GM19324 (cell line): ENCODE data around the gene SYT15.
"Not testable (repeated sequence)": the region's sequence is repeated elsewhere in the genome, so short reads cannot be mapped to it uniquely, and the experiment has no call there.

Source experiments
- ATAC-seq: cut with Tn5 transposase; IDR thresholded peaks from one replicate; pipeline ENCODE4 v1.9.1; 2021; ENCODE audit warnings: mild to moderate bottlenecking, moderate library complexity; ENCODE audit not compliant: unreplicated experiment, low FRiP score

Gene SYT15

GRCh38 chr10:46578474-46579178 is at the start of gene SYT15:
Gene SYT15 (plus strand): TSS chr10:46579128. CDS start chr10:46579169, 41 bp downstream.
- ATAC-seq = not testable (repeated sequence)

GRCh38 chr10:46529742-46530141 is 49.2 kb upstream of the SYT15 start:
- not testable (repeated sequence) for ATAC-seq

- no peak for ATAC-seq
These were observed 48.4 kb upstream of the SYT15 start for GRCh38 chr10:46530249-46531186.

- ATAC-seq = not testable (repeated sequence)
These were observed 46.7 kb upstream of the SYT15 start for GRCh38 chr10:46532256-46532655.

- ATAC-seq = no peak
These were observed 44.0 kb upstream of the SYT15 start for GRCh38 chr10:46534828-46535524.

DNA sequence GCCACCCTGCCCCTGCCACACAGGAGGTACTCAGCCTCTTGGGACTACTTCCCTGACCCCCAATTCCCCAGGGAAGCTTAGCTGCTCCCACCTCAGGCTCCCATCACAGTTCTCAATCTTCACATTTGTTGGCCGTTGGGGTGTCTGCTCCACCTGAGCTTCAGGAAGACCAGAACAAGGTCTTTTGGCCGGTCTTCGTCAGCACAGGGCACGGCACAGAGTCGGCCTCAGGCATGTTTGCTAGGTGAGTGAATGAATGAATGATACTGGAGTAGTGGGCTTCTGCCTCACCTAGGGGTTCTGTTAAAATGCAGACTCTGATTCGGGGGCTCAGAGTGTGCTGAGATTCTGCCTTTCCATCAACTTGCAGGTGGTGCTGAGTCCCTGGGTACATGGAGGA is 42.8 kb upstream of the SYT15 start:
- no peak for ATAC-seq

DNA sequence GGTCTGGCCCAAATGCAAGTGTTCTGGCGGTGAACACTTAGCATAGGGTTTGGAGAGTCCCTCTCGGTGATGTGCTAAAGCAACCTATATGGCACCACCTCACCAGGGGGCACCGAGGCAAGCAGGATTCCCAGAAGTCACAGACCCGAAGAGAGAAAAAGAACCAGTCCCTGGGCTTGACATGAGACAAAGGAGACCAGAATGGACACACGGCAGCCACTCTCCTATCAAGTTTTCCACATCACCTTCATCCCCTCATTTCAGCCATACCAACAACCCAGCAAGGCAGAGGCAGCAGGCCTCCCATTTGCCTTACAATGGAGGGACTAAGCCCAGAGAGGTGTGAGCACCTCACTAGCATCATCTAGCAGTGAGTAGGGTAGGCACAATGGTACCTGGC is 42.1 kb upstream of the SYT15 start:
- no peak for ATAC-seq

- no peak for ATAC-seq
These were observed 41.6 kb upstream of the SYT15 start for GRCh38 chr10:46537309-46537708.

DNA sequence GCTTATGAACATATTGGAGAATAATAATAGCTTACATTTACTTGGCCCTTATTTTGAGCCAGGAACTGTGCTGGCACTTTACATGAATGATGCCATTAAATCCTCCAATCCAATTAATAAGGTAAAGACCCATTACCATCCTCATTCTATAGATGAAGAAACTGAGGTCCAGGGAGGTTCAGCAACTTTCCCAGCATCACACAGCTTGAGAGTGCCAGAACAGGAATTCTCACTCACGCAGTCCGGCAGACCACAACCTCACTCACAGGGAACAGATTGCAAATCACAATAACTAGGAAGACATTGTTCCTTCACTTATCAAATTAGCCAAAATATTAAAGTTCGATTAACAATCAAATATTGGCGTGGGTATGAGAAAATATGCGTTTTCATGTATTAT is 40.8 kb upstream of the SYT15 start:
- no peak for ATAC-seq

GRCh38 chr10:46538717-46539426 is 40.1 kb upstream of the SYT15 start:
- no peak for ATAC-seq

GRCh38 chr10:46539596-46540411 is 39.1 kb upstream of the SYT15 start:
- no peak for ATAC-seq

DNA sequence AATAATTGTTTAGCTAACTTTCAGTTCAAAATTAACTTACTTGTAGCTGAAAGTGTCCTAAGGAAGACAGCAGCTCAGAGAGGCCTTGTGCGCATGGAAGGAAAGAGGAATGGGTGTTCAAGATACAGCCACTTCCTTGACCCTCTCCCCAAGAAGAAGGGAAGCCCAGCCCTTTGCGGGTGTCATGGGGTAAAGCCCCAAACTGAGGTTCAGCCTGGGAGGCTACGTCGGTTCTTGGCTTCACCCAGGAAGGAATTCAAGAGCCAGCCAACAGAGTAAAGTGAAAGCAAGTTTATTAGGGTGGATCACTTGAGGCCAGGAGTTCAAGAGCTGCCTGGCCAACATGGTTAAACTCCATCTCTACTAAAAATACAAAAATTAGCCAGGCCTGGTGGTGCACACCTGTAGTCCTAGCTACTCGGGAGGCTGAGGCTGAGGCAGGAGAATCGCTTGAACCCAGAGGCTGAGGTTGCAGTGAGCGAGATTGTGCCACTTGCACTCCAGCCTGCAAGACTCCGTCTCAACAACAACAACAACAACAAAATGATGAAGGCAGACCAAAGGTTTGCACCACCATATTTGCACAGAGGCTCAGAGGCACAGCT is 38.4 kb upstream of the SYT15 start:
- no peak for ATAC-seq

DNA sequence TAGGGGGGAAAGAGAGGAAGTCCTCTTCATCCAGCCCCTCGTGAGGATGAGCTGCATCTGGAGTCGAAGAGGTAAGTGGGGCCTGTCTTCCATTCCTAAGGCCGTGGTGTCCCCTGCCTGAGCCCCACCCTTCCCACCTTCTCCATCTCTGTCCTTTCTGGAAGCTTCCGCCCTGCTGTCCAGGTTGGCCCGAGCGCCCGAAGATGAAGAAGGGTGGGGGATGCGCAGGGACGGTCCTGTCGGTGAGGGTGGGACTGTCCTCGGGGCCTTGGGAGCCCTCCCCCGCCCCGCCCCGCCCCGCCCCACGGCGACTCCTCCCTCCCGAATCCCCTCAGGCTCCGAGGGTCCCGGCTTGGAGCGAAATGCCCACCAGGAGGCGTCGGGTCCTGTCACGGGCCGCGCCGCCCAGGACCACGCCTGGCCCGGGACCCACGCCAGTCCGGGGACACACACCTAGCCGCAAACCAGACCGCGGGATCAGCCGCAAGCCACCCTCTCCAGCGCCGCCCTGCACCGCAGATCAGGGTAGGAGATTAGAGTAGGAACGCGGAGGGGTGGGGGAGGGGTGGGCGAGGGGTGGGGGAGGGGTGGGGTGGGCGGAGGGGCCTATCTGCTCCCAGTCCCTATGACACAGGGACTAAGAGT is 37.8 kb upstream of the SYT15 start:
- no peak for ATAC-seq

DNA sequence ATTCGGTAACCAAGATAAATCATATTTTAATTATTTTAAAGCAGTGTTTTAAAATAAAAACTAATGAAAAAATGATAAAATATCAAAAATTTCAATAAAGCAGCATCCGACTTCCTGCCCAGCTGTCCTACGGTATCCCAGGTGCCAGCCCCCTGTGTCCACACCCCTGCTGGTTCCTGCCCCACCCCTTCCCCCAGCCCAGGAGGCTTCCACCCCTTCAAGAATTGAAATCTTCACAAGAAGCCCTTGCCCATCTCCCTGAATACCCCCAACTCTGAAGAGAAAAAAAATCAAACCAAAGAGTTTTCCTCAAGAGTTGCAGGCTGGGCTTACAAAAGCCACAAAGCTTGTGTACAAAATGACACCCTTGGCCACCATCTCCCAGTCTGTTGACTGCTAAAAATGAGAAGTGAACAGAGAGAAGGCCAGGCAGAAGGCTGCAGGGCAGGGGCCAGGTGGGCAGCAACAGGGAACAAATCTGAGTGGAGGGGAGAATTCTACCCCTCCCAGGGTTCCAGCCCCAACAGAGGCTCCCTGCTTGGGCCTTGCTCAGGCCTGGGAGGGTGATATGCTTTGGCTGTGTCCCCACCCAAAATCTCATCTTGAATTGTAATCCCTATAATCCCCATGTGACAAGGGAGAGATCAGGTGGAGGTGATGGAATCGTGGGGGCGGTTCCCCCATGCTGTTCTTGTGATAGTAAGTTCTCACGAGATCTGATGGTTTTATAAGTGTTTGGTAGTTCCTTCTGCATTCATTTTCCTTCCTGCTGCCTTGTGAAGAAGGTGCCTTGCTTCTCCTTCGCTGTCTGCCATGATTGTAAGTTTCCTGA is 37.0 kb upstream of the SYT15 start:
- no peak for ATAC-seq

GRCh38 chr10:46542567-46543465 is 36.1 kb upstream of the SYT15 start:
- no peak for ATAC-seq

- no peak for ATAC-seq
These were observed 35.2 kb upstream of the SYT15 start for GRCh38 chr10:46543466-46544377.
